Left cardiac atrium (tissue), 4 donors: ENCODE data around the gene PEA15. TPM values are rescaled to one million over a fixed set of nuclear protein-coding genes. Genes with fewer than 3 reads are reported as not detected.

ENCODE experiments used
- ATAC-seq, 2 donors: fragments of 200-7000 bp; cut with Tn5 transposase; one replicate each; pipeline ENCODE4 v1.9.1; 2020; ENCODE audit warnings: mild to moderate bottlenecking in 2 of 2, moderate library complexity in 2 of 2
- DNase-seq: peaks from one replicate; pipeline ENCODE4 v3.0.0-alpha.2; 2020
- intact Hi-C, 2 donors: fragments of 100-400 bp; cut with DNase I; formaldehyde crosslinking; loops; one replicate each; pipeline versions ENCODE4 v1.14.1 to v1.15.1; 2022 to 2023
- total RNA-seq, 2 donors: library from RNA; stranded (reverse); fragmentation: NEBNext Ultra II Directional; extraction: Animal tissue kit (Norgen Biotek cat#: 25700); gene quantifications; one replicate each; pipeline ENCODE4 v1.2.1, GENCODE V29; 2021
- donor health status: DM: no; HTN: yes; CAD: no.
- donor health status: DM: no; HTN: yes; CAD: no; lungs with severe emphysema.
- donor health status: DM: yes; HTN: yes; CAD: no.
- donor health status: Dilated cardiomyopathy.

PEA15 gene
- total RNA-seq, 2 donors from 2014 or later, result 188 to 189 TPM

DNA sequence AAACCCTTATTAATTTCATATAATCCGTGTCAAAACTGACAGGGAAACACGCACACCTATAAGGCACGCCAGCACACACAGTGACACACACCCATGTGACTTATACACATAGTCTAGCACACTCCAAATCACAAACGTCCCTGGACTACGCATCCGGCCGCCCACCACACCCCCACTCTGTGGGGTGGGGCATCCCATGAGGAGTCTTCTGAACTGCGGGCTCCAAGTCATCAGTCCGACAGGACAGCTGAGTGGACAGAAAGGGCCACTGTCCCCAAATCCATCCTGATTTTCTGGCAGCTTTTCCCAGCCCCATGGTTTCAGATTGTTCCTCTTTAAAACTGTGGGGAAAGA, 829 bp downstream of the PEA15 start:
- DNase-seq (peak; percentile 64), ATAC-seq (peak; percentile 35 to 62)
- intact Hi-C loops, result loop anchor here in 1 of 2 donors (5.0 kb wide), 1 partner anchor 41 kb away; no protein-coding TSS in a partner anchor

- intact Hi-C loops, result loop anchor here in 1 of 2 donors (5.0 kb wide), 1 partner anchor 41 kb away; no protein-coding TSS in a partner anchor
- DNase-seq, result no peak
- ATAC-seq, result peak in 1 of 2 donors; percentile 45
These were observed 1.4 kb downstream of the PEA15 start for GRCh38 chr1:160206421-160207117.

DNA sequence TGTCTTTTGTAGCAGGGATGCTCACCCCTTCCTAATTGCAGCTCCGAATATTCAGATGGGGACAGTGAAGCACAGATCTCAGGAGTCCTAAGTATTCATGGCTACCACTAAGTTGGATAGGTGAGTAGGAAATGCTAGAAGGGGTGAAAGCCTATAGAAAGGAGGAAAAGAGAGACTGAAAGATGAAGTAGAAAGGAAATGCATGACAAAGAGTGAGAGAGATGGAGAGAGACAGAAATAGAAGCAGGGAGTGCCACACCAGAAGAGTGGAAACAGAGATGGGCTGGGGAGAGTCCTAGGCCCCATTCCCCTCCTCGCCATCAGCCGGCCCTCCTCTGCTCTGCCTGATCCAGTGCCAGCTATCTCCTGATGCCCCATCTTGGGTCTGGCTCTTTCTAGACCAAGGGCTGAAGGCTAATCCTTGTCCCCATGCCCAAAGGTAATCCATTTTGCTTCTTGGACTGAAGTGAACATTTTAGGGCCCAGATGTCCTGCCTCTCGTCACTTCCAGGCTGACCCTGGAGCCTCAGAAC, 2.0 kb downstream of the PEA15 start:
- DNase-seq, result no peak
- ATAC-seq, result no peak
- intact Hi-C loops, result loop anchor here in 1 of 2 donors (5.0 kb wide), 1 partner anchor 40 kb away; no protein-coding TSS in a partner anchor

DNA sequence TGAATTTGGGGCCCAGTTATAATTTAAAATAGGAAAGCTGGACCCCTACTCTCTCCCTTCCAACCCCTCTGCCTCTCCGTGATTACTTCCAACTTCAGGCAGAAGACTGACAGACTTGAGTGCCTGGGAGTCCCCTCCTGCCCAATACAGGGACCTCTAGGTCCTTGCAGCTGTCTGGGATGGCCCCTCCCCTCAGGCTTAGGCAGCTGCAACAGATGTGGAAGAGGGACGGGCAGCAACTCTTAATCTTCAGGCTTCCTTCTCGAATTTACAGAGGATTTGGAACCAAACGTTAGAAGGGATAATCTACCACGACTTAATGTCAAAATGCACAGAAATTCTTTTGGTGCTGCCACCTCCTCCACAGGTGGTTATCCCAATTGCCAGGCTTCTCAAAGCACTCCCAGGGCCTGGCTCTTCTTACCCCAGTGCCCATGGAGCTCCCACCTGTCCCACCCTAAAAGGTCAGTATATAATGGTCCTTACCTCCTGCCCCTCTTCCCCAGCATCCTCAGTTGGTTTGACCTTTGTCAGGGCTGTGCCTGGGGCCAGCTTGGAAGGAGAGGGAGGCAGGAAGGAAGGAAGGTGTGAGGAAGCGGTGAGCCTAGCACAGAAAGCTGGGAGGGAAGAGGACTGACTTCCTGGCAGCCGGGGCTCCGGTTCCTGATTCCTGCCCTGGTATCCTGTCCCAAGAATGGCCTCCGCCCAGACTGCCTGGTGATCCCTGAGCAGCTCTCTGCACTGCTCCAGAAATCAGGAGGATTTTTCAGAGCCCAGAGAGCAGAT, 2.8 kb downstream of the PEA15 start:
- intact Hi-C loops, result loop anchor here in 1 of 2 donors (5.0 kb wide), 1 partner anchor 39 kb away; no protein-coding TSS in a partner anchor
- DNase-seq (peak; percentile 61), ATAC-seq (no peak)

DNA sequence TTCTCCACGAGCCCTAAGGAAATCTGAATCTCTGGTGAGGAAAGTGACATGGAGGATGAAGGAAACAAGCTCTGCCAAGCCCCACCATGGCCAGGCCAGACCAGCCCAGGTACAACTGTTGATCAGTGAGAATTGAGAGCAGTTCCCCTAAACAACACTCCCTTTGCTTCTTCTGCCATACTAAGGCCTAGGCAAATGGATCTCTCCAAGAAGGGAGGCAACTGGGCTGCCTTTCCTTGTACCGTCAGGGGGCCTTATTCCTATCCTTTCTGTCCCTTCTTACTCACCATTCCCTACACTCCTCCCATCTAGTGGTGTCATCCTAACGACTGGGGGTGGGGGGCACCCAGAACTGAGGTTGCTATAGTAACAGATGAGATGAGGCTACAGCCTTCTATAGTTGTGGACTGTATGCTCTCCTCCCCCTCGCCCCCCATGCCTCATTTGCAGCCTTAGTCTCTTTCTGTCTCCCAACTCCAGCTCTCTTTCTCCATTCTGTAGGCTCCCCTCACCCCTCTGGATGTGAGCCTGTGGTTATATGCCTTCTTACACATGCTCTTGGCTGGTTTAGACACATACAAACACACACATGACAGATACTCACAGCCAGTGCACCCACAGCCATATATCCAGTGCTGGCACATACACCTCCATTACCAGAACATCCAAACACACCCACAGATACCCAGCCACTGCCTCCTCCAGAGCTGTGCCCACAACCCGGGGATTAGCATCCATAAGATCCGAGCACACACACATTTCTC, 3.6 kb downstream of the PEA15 start:
- ATAC-seq (no peak), DNase-seq (no peak)
- intact Hi-C loops, result loop anchor here in 1 of 2 donors (5.0 kb wide), 1 partner anchor 39 kb away; no protein-coding TSS in a partner anchor

- DNase-seq (peak; percentile 48), ATAC-seq (peak; percentile 21 to 60)
- intact Hi-C loops, result loop anchor here in 1 of 2 donors (5.0 kb wide), 1 partner anchor 38 kb away; no protein-coding TSS in a partner anchor
These were observed 4.3 kb downstream of the PEA15 start for GRCh38 chr1:160209321-160210046.

DNA sequence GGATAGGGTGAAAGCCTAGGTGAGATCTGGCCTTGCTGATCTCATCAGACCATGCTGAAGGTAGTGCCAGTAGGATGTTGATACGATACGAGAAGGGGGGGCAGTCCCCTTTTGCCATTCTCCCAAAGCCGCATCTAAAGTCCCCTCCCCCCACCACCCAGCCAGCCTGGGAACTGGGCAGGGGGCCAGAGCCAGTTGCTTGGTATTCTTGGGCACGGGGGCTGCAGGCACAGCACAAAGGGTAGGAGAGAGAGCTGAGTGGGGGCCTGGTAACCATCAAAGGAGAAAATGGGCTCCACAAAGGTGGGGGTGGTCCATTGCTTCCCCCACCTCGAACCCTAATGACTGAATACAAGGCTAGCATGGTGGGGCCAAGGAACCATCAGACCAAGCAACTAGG, 5.4 kb downstream of the PEA15 start:
- no peak for DNase-seq
- intact Hi-C loops, result no loop called here

DNA sequence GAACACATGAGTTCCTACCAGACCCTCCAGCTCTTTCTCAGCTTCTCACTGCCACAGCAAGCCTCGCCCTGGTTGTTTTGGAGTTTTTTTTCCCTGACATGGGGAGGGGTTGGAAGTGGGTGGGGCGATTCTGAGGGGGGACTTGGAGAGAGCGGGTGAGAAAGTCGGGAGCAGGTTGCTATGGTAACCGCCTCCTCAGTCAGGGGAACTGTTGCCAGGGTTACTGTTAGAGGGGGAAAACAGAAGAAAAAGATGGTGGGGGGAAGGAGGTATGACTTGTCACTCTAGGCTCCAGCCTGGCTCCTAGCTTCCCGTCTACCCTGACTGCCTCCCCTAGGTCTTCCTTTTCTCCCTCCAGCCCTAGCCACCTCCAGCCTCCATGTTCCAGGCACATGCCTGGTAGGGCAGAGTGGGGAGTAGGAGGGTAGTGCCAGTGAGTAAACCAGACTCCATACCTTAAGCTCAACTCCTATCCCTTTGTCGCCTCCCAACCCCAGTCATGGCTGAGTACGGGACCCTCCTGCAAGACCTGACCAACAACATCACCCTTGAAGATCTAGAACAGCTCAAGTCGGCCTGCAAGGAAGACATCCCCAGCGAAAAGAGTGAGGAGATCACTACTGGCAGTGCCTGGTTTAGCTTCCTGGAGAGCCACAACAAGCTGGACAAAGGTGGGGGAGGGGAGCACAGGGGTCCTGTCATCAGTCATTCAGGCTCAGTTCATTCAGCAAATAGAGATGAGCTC, 6.0 kb downstream of the PEA15 start:
- intact Hi-C loops, result no loop called here
- ATAC-seq (no peak), DNase-seq (no peak)

More for the DNA sequence above, 5.4 kb downstream of the PEA15 start:
- no peak for ATAC-seq

DNA sequence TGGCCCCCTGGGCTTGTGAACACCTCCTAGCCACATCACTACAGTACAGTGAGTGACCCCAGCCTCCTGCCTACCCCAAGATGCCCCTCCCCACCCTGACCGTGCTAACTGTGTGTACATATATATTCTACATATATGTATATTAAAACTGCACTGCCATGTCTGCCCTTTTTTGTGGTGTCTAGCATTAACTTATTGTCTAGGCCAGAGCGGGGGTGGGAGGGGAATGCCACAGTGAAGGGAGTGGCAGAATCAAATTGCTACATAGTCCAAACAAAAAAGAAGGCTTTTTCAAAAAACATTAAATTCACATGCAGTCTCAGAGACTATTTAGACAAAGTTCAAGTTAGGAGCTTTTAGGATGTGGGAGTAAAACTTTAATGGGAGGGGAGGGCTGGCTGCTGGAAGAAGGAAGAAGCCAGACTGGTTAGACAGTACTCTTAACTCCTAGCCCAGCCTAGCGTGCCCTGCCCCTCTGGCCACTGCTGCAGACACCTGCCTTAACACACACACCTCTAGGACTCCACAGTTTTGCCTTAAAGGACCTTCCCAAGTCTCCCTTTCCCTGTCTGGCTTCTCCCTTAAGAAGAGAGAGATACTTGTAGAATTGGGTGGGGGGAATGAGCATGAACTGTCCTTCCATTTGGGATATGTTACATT, 9.4 kb downstream of the PEA15 start:
- intact Hi-C loops, result no loop called here
- no peak for DNase-seq
- ATAC-seq, result no peak

DNA sequence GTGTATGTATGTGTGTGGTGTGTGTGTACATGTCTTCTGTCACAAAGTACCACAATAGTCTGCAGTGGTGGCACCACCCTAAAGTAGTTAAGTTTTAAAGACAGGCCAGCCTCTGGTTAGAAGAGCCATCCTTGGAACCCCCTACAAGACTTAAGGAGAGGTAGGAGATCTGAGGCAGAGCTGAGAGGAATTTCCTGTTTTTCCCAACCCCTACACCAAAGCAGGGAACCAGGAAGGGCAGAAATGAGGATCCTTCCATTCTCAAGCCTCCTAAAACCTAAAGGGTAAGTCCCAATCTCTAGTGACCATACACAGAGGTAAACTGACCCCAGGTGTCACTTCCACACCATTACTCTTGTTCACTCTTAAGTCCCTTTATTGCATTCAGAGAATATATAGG, 11.1 kb downstream of the PEA15 start:
- intact Hi-C loops, result no loop called here
- no peak for DNase-seq
- ATAC-seq, result no peak

DNA sequence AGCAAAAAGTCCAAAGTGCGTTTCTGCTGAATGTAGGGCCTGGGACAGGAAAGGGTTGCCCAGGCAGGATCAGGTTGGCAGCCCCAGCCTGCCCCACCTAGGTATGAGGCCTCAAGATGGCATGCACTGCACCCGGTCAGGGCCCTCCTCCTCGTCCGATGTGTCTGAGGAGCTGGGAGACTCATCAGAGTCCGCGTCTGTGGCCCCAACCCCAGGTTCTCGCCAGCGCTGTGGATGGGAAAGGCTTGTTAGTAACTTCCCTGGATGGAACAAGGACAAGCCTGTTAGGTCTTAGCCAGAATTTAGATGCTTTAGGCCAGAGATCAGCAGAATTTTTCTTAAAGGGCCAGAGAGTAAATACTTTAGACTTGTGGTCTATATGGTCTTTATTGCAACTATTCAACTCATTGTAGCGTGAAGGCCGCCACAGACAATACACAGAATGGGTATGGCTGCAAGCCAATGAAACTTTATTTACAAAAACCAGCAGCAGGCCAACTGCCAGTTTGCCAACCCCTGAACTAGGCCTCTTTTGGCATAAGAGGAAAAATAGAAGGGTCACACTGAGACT, 12.4 kb downstream of the PEA15 start:
- intact Hi-C loops, result no loop called here

DNA sequence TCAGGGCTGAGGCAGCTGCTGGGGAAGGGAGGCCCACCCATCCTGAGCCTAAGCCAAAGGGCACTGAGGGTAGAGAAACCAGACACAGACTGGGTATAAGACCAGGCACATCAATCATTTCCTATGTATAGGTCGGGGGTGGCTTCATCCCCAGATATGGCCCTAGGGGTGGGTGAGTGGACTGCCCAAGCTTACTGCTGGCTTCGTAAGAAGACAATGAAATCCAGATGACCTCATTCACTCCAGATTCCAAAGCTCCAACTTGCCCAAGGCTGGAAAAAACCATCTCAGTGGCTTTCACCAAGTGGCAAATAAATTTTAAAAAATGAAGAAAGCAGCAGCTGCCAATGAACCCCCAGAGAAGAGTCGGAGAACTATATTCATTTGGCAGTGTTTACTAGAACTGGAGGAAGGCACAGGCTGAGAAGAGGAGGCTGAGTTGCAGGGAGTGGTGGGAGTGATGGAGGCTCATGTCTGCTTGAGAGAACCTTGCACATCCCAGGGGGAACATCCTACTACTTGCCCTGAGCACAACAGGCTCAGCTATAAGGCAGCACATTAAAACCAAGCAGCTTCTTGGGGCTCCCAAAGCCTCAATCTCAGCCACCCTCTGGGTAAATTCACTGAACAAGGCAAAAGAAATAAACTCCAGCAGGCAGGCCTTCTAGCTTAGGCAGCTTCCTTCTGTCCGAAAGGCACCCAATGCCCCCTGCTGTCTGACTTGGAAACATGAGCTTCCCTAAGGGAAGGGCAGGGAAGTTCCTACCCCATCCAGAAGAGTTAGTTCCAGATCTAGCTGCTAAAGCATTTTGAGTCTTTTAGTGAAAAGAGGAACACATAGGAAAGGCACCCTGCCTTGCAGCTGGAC, 14.1 kb downstream of the PEA15 start:
- ATAC-seq, result peak; percentile 78 to 80
- intact Hi-C loops, result no loop called here
- peak; percentile 50 for DNase-seq

More for the DNA sequence above, 12.4 kb downstream of the PEA15 start:
- peak; percentile 21 to 48 for ATAC-seq
- no peak for DNase-seq

- intact Hi-C loops, result loop anchor here in 1 of 2 donors (2.0 kb wide), 1 partner anchor 28 kb away; no protein-coding TSS in a partner anchor
- no peak for DNase-seq
- ATAC-seq, result no peak
These were observed 15.1 kb downstream of the PEA15 start for GRCh38 chr1:160220301-160220700.

DNA sequence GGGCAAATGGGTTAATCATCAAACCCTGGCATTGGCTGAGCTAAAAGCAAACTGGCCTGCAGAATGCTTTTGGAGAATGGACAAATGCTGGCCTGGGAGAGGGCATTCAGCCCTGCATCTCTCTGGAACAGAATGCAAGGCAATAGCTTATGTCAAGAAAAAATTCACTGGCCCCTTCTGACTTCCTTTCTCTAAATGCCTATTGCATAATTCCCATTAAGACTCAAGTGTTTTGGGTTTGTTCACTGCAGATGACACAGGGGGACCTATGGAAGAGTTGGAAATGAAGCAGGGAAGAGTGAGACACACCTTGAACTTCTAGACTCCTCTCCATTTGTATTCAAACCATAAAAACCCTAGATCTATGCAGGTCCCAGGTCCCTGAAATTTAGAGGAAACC, 15.9 kb downstream of the PEA15 start:
- DNase-seq (no peak), ATAC-seq (no peak)
- intact Hi-C loops, result loop anchor here in 1 of 2 donors (2.0 kb wide), 1 partner anchor 28 kb away; no protein-coding TSS in a partner anchor

- ATAC-seq, result no peak
- intact Hi-C loops, result no loop called here
These were observed 17.4 kb downstream of the PEA15 start for GRCh38 chr1:160222546-160222945.

GRCh38 chr1:160224606-160225005, 19.4 kb downstream of the PEA15 start:
- DNase-seq (no peak), ATAC-seq (no peak)
- intact Hi-C loops, result no loop called here

More at GRCh38 chr1:160222546-160222945, 17.4 kb downstream of the PEA15 start:
- DNase-seq, result no peak
